Activated CD4-positive, alpha-beta T cell treated with anti-CD3 and anti-CD28 coated beads for 36 hours (primary cell): Measurements from ENCODE around the gene RTN1. TPM values are rescaled to one million over a fixed set of nuclear protein-coding genes. Genes with fewer than 3 reads are reported as not detected.

Experiments
- ATAC-seq: fragments of 200-7000 bp; cut with Tn5 transposase; one replicate; pipeline ENCODE4 v1.10.0; 2021; ENCODE audit warnings: mild to moderate bottlenecking, moderate library complexity
- CTCF ChIA-PET: fragments of 350-600 bp; sonication (Branson Sonifier 250); formaldehyde crosslinking; loops from one replicate; lab custom pipeline; 2021; ENCODE audit warnings: antibody characterized with exemption; lab: Charles Lee
- POLR2A ChIA-PET: fragments of 350-600 bp; sonication (Branson Sonifier 250); formaldehyde crosslinking; loops from one replicate; lab custom pipeline; 2021; ENCODE audit warnings: antibody characterized with exemption, inconsistent platforms; lab: Charles Lee
- DNase-seq: peaks from one replicate; pipeline ENCODE4 v3.0.0-alpha.2; 2020
- H3K27ac Mint-ChIP-seq: one replicate; pipeline ENCODE4 v1.8.0; 2021; ENCODE audit warnings: mixed read lengths
- H3K27me3 Mint-ChIP-seq: one replicate; pipeline ENCODE4 v1.8.0; 2021; ENCODE audit warnings: mixed read lengths
- H3K36me3 Mint-ChIP-seq: one replicate; pipeline ENCODE4 v1.8.0; 2021; ENCODE audit warnings: low read depth, mixed read lengths
- H3K4me1 Mint-ChIP-seq: one replicate; pipeline ENCODE4 v1.8.0; 2021; ENCODE audit warnings: mixed read lengths
- H3K4me3 Mint-ChIP-seq: one replicate; pipeline ENCODE4 v1.8.0; 2021; ENCODE audit warnings: mild to moderate bottlenecking, moderate library complexity, mixed read lengths
- H3K9me3 Mint-ChIP-seq: one replicate; pipeline ENCODE4 v1.8.0; 2021; ENCODE audit warnings: low read depth, mixed read lengths
- intact Hi-C, 2 experiments: fragments of 100-400 bp; cut with DNase I in 1 of 2; cut with micrococcal nuclease in 1 of 2; formaldehyde crosslinking; loops; one replicate each; pipeline versions ENCODE4 v1.14.2 to v1.15.1; 2022 to 2024; cut with DNase I, micrococcal nuclease
- total RNA-seq, 2 experiments: library from RNA; stranded (reverse); gene quantifications; one replicate each; pipeline ENCODE4 v1.2.3, GENCODE V29; 2021

RTN1 gene
- total RNA-seq, 2 experiments from 2014 or later, result not detected

- DNase-seq, result no peak
- H3K9me3 Mint-ChIP-seq, result no peaks in the 10 kb centered on the region
- peaks cover 15% of the 10 kb centered on the region for H3K27me3 Mint-ChIP-seq
- ChIA-PET CTCF (interaction anchor here (1.0 kb wide), 1 partner anchor 11 kb away, joined by 3 read pairs; no protein-coding TSS in a partner anchor), POLR2A (no interaction called here)
- no peak overlapping the region for H3K4me3 Mint-ChIP-seq
- H3K4me1 Mint-ChIP-seq, result no peaks in the 10 kb centered on the region
- no peaks in the 10 kb centered on the region for H3K36me3 Mint-ChIP-seq
- ATAC-seq, result no peak
- no peak overlapping the region for H3K27ac Mint-ChIP-seq
- intact Hi-C loops, result no loop called here
Measured at GRCh38 chr14:59895721-59896120, 25.1 kb upstream of the RTN1 start.

GRCh38 chr14:59890676-59891075 lies 20.1 kb upstream of the RTN1 start:
- DNase-seq (no peak), ATAC-seq (no peak)
- Mint-ChIP-seq H3K27ac (no peak overlapping the region), H3K4me3 (no peak overlapping the region), H3K27me3 (peaks cover 18% of the 10 kb centered on the region), H3K36me3 (no peaks in the 10 kb centered on the region), H3K4me1 (no peaks in the 10 kb centered on the region), H3K9me3 (no peaks in the 10 kb centered on the region)
- POLR2A ChIA-PET, result no interaction called here
- intact Hi-C loops, result no loop called here
- CTCF ChIA-PET, result no interaction called here

GRCh38 chr14:59882957-59883356 lies 12.4 kb upstream of the RTN1 start:
- DNase-seq, result no peak
- H3K27ac Mint-ChIP-seq, result no peak overlapping the region
- H3K36me3 Mint-ChIP-seq, result no peaks in the 10 kb centered on the region
- CTCF ChIA-PET, result no interaction called here
- H3K9me3 Mint-ChIP-seq, result peaks cover 2% of the 10 kb centered on the region
- intact Hi-C loops, result no loop called here
- no peak overlapping the region for H3K4me3 Mint-ChIP-seq
- peaks cover 37% of the 10 kb centered on the region for H3K27me3 Mint-ChIP-seq
- POLR2A ChIA-PET, result no interaction called here
- no peak for ATAC-seq
- no peaks in the 10 kb centered on the region for H3K4me1 Mint-ChIP-seq

- Mint-ChIP-seq H3K4me1 (peaks cover 6% of the 10 kb centered on the region), H3K27ac (no peak overlapping the region), H3K4me3 (peak overlapping the region; percentile 72), H3K27me3 (peaks cover 38% of the 10 kb centered on the region), H3K36me3 (no peaks in the 10 kb centered on the region), H3K9me3 (peaks cover 3% of the 10 kb centered on the region)
- DNase-seq, result no peak
- intact Hi-C loops, result no loop called here
- ATAC-seq, result no peak
- ChIA-PET POLR2A (no interaction called here), CTCF (interaction anchor here (0.9 kb wide), 1 partner anchor 132 kb away, joined by 4 read pairs; no protein-coding TSS in a partner anchor)
Measured at GRCh38 chr14:59871166-59871495, 555 bp upstream of the RTN1 start.

- ChIA-PET CTCF (interaction anchor here (1.0 kb wide), 1 partner anchor 362 kb away, joined by 5 read pairs; no protein-coding TSS in a partner anchor), POLR2A (no interaction called here)
- no peaks in the 10 kb centered on the region for H3K36me3 Mint-ChIP-seq
- H3K4me1 Mint-ChIP-seq, result peaks cover 6% of the 10 kb centered on the region
- DNase-seq, result peak; percentile 11
- H3K4me3 Mint-ChIP-seq, result no peak overlapping the region
- intact Hi-C loops, result loop anchor here in 1 of 2 experiments (5.0 kb wide), 1 partner anchor 357 kb away; no protein-coding TSS in a partner anchor
- H3K9me3 Mint-ChIP-seq, result peaks cover 3% of the 10 kb centered on the region
- peaks cover 39% of the 10 kb centered on the region for H3K27me3 Mint-ChIP-seq
- no peak overlapping the region for H3K27ac Mint-ChIP-seq
- no peak for ATAC-seq
Measured at GRCh38 chr14:59869381-59870255, 958 bp downstream of the RTN1 start.

GRCh38 chr14:59868021-59868420 lies 2.6 kb downstream of the RTN1 start:
- intact Hi-C loops, result loop anchor here in 1 of 2 experiments (5.0 kb wide), 1 partner anchor 356 kb away; no protein-coding TSS in a partner anchor
- DNase-seq (no peak), ATAC-seq (no peak)
- H3K4me3 Mint-ChIP-seq, result no peak overlapping the region
- H3K9me3 Mint-ChIP-seq, result no peaks in the 10 kb centered on the region
- no peak overlapping the region for H3K27ac Mint-ChIP-seq
- H3K27me3 Mint-ChIP-seq, result peaks cover 30% of the 10 kb centered on the region
- peaks cover 6% of the 10 kb centered on the region for H3K4me1 Mint-ChIP-seq
- ChIA-PET CTCF (no interaction called here), POLR2A (no interaction called here)
- H3K36me3 Mint-ChIP-seq, result no peaks in the 10 kb centered on the region

- H3K27ac Mint-ChIP-seq, result no peak overlapping the region
- CTCF ChIA-PET, result no interaction called here
- peaks cover 14% of the 10 kb centered on the region for H3K27me3 Mint-ChIP-seq
Measured at GRCh38 chr14:59863806-59864525, 6.6 kb downstream of the RTN1 start.

GRCh38 chr14:59857328-59857727 lies 13.2 kb downstream of the RTN1 start:
- H3K27ac Mint-ChIP-seq, result no peak overlapping the region
- intact Hi-C loops, result no loop called here
- peaks cover 8% of the 10 kb centered on the region for H3K9me3 Mint-ChIP-seq
- ATAC-seq, result no peak
- no peak overlapping the region for H3K4me3 Mint-ChIP-seq
- peaks cover 15% of the 10 kb centered on the region for H3K27me3 Mint-ChIP-seq
- ChIA-PET POLR2A (no interaction called here), CTCF (no interaction called here)
- no peaks in the 10 kb centered on the region for H3K36me3 Mint-ChIP-seq
- DNase-seq, result no peak
- no peaks in the 10 kb centered on the region for H3K4me1 Mint-ChIP-seq

More at GRCh38 chr14:59863806-59864525, 6.6 kb downstream of the RTN1 start:
- intact Hi-C loops, result no loop called here
- ATAC-seq (no peak), DNase-seq (no peak)
- POLR2A ChIA-PET, result no interaction called here
- no peaks in the 10 kb centered on the region for H3K36me3 Mint-ChIP-seq
- no peak overlapping the region for H3K4me3 Mint-ChIP-seq
- no peaks in the 10 kb centered on the region for H3K4me1 Mint-ChIP-seq
- H3K9me3 Mint-ChIP-seq, result peaks cover 6% of the 10 kb centered on the region

- Mint-ChIP-seq H3K4me1 (no peaks in the 10 kb centered on the region), H3K27ac (no peak overlapping the region), H3K36me3 (no peaks in the 10 kb centered on the region), H3K9me3 (peaks cover 2% of the 10 kb centered on the region), H3K4me3 (no peak overlapping the region), H3K27me3 (peaks cover 12% of the 10 kb centered on the region)
- DNase-seq (no peak), ATAC-seq (no peak)
- intact Hi-C loops, result no loop called here
- CTCF ChIA-PET, result no interaction called here
- POLR2A ChIA-PET, result no interaction called here
Measured at GRCh38 chr14:59852350-59852749, 18.2 kb downstream of the RTN1 start.

- H3K4me3 Mint-ChIP-seq, result no peak overlapping the region
- CTCF ChIA-PET, result no interaction called here
- POLR2A ChIA-PET, result no interaction called here
Measured at GRCh38 chr14:59850458-59850857, 20.1 kb downstream of the RTN1 start.

GRCh38 chr14:59849411-59850130 lies 21.0 kb downstream of the RTN1 start:
- Mint-ChIP-seq H3K4me3 (no peak overlapping the region), H3K9me3 (peaks cover 2% of the 10 kb centered on the region), H3K4me1 (no peaks in the 10 kb centered on the region), H3K27ac (no peak overlapping the region), H3K36me3 (no peaks in the 10 kb centered on the region), H3K27me3 (peaks cover 7% of the 10 kb centered on the region)
- DNase-seq, result no peak
- ChIA-PET CTCF (no interaction called here), POLR2A (no interaction called here)
- intact Hi-C loops, result no loop called here
- no peak for ATAC-seq

More at GRCh38 chr14:59850458-59850857, 20.1 kb downstream of the RTN1 start:
- no peak for ATAC-seq
- DNase-seq, result no peak
- H3K27me3 Mint-ChIP-seq, result peaks cover 9% of the 10 kb centered on the region
- no peaks in the 10 kb centered on the region for H3K36me3 Mint-ChIP-seq
- H3K27ac Mint-ChIP-seq, result no peak overlapping the region
- intact Hi-C loops, result no loop called here
- no peaks in the 10 kb centered on the region for H3K4me1 Mint-ChIP-seq
- H3K9me3 Mint-ChIP-seq, result peaks cover 2% of the 10 kb centered on the region
